IPS-20b (cell line): Measurements from ENCODE around the gene REXO1.

Experiments used
- H3K27ac ChIP-seq: one replicate; pipeline ENCODE4 v1.5.1; 2013; ENCODE audit warnings: low read length
- H3K27me3 ChIP-seq: 2 replicates; pipeline ENCODE4 v1.6.1; 2013; ENCODE audit warnings: mild to moderate bottlenecking, low read length, inconsistent platforms; ENCODE audit not compliant: insufficient read depth
- H3K36me3 ChIP-seq: 2 replicates; pipeline ENCODE4 v1.6.1; 2013; ENCODE audit warnings: low read depth, mild to moderate bottlenecking, inconsistent platforms, low read length, moderate library complexity; ENCODE audit not compliant: insufficient read depth
- H3K4me1 ChIP-seq: 2 replicates; pipeline ENCODE4 v1.6.1; 2013; ENCODE audit warnings: mild to moderate bottlenecking, control low read depth, inconsistent platforms, low read length, moderate library complexity; ENCODE audit not compliant: insufficient read depth
- H3K4me3 ChIP-seq: 2 replicates; pipeline ENCODE4 v1.5.1; 2013; ENCODE audit warnings: mild to moderate bottlenecking, low read length, inconsistent platforms
- H3K9ac ChIP-seq: 2 replicates; pipeline ENCODE4 v1.6.1; 2013; ENCODE audit warnings: low read depth, mild to moderate bottlenecking, inconsistent platforms, low read length, moderate library complexity
- H3K9me3 ChIP-seq: 2 replicates; pipeline ENCODE4 v1.6.1; 2013; ENCODE audit warnings: mild to moderate bottlenecking, low read depth, low read length, inconsistent platforms; ENCODE audit not compliant: insufficient read depth

Gene REXO1

DNA sequence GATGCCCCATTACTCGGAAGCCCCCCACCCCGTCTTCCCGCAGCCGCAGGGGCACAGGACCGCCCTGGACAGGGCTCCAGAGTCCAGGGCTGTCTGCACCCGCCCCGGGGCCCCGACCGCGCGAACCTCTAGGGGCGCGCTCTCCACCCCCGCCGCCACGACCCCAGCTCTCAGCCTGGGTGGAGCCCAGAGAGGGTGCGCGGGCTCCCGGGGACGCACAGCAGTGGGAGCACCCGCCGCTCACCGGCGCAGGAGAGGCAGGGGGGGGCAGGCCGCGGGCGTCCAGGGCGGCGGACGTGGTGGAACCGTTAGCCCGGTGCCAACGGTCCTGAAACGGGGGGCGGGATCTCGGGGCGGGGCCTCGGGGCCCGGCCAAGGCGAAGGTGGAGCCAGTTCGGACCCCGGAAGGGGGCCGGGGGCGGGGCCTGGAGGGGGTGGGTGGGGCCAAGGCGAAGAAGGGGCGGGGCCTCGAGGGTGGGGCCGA is 36.3 kb downstream of the REXO1 start, which contains the start of gene ATP8B3:
Gene ATP8B3 (minus strand): TSS at position 335 of the 484 bp plus-strand sequence. CDS start 540 bp downstream, outside the sequence.
- Histone ChIP-seq H3K27ac (no peak within 1 kb of the TSS), H3K9ac (peak within 1 kb of the TSS; percentile 61; the same call in 1 of the 2 replicates), H3K4me1 (no peaks in the 10 kb centered on the region), H3K9me3 (no peaks in the 10 kb centered on the region), H3K4me3 (peak within 1 kb of the TSS; percentile 83), H3K36me3 (peaks cover 11% of the 10 kb centered on the region), H3K27me3 (peaks cover 9% of the 10 kb centered on the region; the same call in 1 of the 2 replicates)

- Histone ChIP-seq H3K36me3 (peaks cover 6% of the 10 kb centered on the region), H3K9me3 (no peaks in the 10 kb centered on the region), H3K4me3 (peak overlapping the region; percentile 51; the same call in 1 of the 2 replicates), H3K9ac (no peak overlapping the region), H3K27me3 (peaks cover 9% of the 10 kb centered on the region; the same call in 1 of the 2 replicates), H3K27ac (no peak overlapping the region), H3K4me1 (no peaks in the 10 kb centered on the region)
These were observed 36.8 kb downstream of the REXO1 start for GRCh38 chr19:1811472-1811894.

DNA sequence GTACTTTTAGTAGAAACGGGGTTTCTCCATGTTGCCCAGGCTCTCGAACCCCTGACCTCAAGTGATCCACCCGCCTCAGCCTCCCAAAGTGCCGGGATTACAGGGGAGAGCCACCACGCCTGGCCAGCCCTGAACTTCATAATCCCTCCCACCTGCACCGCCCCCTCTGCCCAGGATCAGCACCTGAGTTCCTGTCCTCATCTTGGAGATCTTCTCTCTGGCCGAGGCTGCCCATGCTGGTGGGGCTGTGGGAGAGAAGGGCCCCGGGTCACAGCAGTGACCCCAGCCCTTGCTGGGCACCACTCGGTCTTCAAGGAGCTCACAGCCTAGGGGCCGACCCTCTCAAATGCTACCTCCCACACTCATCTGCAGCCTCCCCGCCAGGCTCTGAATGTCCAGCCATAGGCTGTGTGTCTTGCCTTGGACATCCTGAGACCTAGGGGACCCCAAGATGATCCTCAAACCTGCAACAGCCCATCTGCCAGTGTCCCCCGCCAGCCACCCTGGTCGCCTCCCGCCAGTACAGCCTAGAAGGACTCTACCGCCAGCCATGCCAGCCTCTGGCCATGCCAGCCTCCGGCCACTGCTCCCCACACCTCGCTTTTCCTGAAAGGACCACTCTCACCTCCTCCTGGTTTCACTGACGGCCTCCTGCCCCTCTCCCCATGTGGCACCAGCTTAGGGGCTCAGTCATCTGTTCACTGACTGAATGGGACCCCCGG is 37.7 kb downstream of the REXO1 start:
- Histone ChIP-seq H3K27ac (no peak overlapping the region), H3K4me3 (no peak overlapping the region), H3K36me3 (no peaks in the 10 kb centered on the region; the same call in 1 of the 2 replicates), H3K4me1 (no peaks in the 10 kb centered on the region), H3K27me3 (peaks cover 9% of the 10 kb centered on the region; the same call in 1 of the 2 replicates), H3K9me3 (no peaks in the 10 kb centered on the region), H3K9ac (no peak overlapping the region)

DNA sequence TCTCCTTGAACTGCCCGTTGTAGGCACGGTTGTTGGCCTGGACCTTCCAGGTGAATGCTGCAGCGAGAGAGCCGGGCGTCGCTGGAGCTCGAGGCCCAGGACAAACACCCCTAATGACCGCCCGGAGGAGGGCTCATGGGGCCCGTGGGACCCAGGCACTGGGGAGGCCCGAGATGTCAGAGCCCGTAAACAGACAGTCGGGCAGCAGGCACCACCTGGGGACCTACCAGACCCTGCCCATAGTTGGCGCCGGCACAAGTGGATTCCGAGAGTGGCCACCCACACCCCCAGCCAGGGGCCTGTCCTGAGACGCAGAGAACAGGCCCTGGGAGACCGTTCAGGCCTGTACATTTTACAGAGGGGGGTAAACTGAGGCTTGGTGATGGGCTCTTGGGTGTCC is 38.6 kb downstream of the REXO1 start:
- H3K27me3 ChIP-seq: peaks cover 9% of the 10 kb centered on the region; the same call in 1 of the 2 replicates
- no peak overlapping the region for H3K27ac ChIP-seq
- no peaks in the 10 kb centered on the region for H3K4me1 ChIP-seq

GRCh38 chr19:1808395-1808731 is 39.9 kb downstream of the REXO1 start:
- Histone ChIP-seq H3K36me3 (no peaks in the 10 kb centered on the region), H3K9me3 (no peaks in the 10 kb centered on the region), H3K4me3 (no peak overlapping the region), H3K4me1 (no peaks in the 10 kb centered on the region), H3K27ac (no peak overlapping the region), H3K27me3 (peaks cover 9% of the 10 kb centered on the region; the same call in 1 of the 2 replicates), H3K9ac (no peak overlapping the region)

More for the DNA sequence above, 38.6 kb downstream of the REXO1 start:
- H3K4me3 ChIP-seq: no peak overlapping the region
- no peak overlapping the region for H3K9ac ChIP-seq
- H3K36me3 ChIP-seq: no peaks in the 10 kb centered on the region; the same call in 1 of the 2 replicates
- H3K9me3 ChIP-seq: no peaks in the 10 kb centered on the region

- no peak overlapping the region for H3K27ac ChIP-seq
- H3K4me3 ChIP-seq: no peak overlapping the region
- H3K36me3 ChIP-seq: no peaks in the 10 kb centered on the region
- no peaks in the 10 kb centered on the region for H3K9me3 ChIP-seq
- H3K9ac ChIP-seq: no peak overlapping the region
- H3K4me1 ChIP-seq: no peaks in the 10 kb centered on the region
- peaks cover 9% of the 10 kb centered on the region; the same call in 1 of the 2 replicates for H3K27me3 ChIP-seq
These were observed 40.4 kb downstream of the REXO1 start for GRCh38 chr19:1807695-1808394.

DNA sequence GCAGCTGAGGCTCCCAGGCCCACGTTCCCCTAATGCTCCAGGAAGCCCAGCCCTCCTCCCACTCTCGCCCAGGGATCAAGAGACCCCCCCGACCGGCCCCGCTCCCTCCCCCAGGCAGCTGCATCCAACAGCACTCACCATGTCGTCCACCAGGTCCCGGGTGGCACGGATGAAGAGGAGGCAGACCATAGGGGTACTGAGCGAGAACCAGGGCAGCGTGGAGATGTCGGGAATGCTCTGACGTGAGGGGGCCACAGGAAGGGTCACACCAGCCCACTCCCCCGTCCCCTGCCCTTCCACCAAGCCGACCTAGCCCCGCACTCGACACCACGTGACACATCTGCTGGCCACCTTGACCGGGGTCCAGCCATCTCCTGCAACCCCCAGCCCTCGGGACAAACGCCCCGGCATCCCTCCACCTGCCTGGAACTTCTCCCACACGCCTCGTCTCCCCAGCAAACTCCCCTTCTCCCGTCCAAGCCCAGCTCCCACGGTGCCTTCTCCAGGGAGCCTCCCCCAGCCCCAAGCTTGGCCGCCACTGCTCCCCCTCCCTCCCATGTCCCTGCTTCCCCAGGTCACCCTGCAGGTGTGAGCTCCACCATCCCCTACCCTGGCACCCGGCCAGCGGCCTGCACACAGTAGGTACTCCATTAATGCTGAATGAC is 41.1 kb downstream of the REXO1 start:
- Histone ChIP-seq H3K27ac (no peak overlapping the region), H3K36me3 (no peaks in the 10 kb centered on the region), H3K4me3 (no peak overlapping the region)

DNA sequence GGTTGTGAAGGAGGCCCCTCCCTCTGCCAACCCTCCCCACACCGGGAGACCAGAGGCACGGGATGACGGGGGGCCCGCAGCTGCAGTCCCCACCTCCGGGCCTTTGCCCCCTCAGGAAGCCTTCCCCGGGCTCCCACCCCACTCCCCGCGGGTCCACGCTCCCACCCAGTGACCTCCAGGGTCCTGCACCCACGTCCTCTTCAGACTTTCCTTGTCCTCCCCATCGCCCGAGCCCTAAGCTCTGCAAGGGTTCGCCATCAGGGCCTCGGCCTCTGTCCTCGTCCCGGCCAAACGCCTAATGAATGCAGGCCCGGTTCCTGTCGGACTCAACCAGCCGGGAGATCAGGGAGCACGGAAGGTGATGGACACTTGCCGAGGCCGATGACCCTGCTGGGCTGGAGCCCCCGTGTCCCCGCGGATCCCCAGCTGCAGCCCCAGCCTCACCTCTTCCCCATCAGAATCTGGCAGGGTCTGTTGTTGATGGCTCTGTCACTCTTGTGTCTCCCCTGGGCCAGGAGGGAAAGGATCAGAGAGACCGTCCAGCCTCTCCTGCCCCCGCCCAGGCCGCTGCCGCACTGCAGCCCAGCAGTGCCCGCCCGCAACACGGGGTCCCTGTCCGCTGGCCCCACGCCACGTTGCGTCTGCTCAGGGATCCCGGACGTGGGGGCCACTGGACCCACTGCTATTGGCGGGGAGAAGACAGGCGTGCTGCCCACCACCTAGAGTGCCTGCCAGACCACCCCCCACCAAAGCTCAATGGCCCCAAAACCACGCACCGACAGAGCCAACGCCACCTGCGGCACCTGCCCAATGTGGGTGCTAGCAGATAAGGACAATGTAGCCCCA is 41.9 kb downstream of the REXO1 start:
- H3K27ac ChIP-seq: no peak overlapping the region
- H3K36me3 ChIP-seq: no peaks in the 10 kb centered on the region
- no peaks in the 10 kb centered on the region for H3K4me1 ChIP-seq
- no peaks in the 10 kb centered on the region for H3K9me3 ChIP-seq
- H3K4me3 ChIP-seq: no peak overlapping the region
- no peak overlapping the region for H3K9ac ChIP-seq
- H3K27me3 ChIP-seq: peaks cover 4% of the 10 kb centered on the region; the same call in 1 of the 2 replicates

More for the DNA sequence above, 41.1 kb downstream of the REXO1 start:
- H3K9me3 ChIP-seq: no peaks in the 10 kb centered on the region
- peaks cover 9% of the 10 kb centered on the region; the same call in 1 of the 2 replicates for H3K27me3 ChIP-seq
- no peaks in the 10 kb centered on the region for H3K4me1 ChIP-seq
- H3K9ac ChIP-seq: no peak overlapping the region

GRCh38 chr19:1805401-1806183 is 42.7 kb downstream of the REXO1 start:
- Histone ChIP-seq H3K36me3 (no peaks in the 10 kb centered on the region), H3K27me3 (no peaks in the 10 kb centered on the region), H3K9ac (no peak overlapping the region), H3K4me1 (no peaks in the 10 kb centered on the region), H3K27ac (no peak overlapping the region), H3K4me3 (no peak overlapping the region), H3K9me3 (no peaks in the 10 kb centered on the region)

DNA sequence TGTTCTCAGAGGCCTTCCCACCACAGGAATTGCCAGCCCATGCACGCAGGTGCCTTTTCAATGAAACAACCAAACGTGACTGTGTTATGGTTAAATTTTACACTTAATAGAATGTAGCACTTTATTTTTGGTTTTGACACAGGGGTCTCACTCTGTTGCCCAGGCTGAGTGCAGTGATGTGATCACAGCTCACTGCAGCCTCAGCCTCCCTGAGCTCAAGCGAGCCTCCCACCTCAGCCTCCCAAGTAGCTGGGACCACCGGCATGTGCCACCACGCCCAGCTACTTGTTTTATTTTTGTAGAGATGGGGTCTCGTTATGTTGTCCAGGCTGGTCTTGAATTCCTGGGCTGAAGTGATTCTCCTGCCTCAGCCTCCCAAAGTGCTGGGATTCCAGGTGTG is 43.4 kb downstream of the REXO1 start:
- no peaks in the 10 kb centered on the region for H3K36me3 ChIP-seq
- H3K9me3 ChIP-seq: no peaks in the 10 kb centered on the region
- no peaks in the 10 kb centered on the region for H3K27me3 ChIP-seq
- no peaks in the 10 kb centered on the region for H3K4me1 ChIP-seq
- H3K9ac ChIP-seq: no peak overlapping the region
- no peak overlapping the region for H3K4me3 ChIP-seq
- H3K27ac ChIP-seq: no peak overlapping the region
